Dermis microvascular lymphatic vessel endothelial cell (primary cell): Measurements from ENCODE around the gene PRSS16. TPM values are rescaled to one million over a fixed set of nuclear protein-coding genes. Genes with fewer than 3 reads are reported as not detected.
"Not testable (repeated sequence)": the region's sequence is repeated elsewhere in the genome, so short reads cannot be mapped to it uniquely, and the experiment has no call there.

Experiments used
- DNase-seq, 2 donors: peaks; one replicate each; pipeline versions ENCODE4 v3.0.0 to v3.0.0-alpha.2; 2010; ENCODE audit warnings: low read depth in 2 of 2
- total RNA-seq: library from RNA; depleted of rRNA; stranded (reverse); fragments of >200 nt; gene quantifications from 2 replicates; pipeline ENCODE4 v1.2.1, GENCODE V29; 2014

PRSS16 gene
- total RNA-seq, result not detected in 2 replicates

DNA sequence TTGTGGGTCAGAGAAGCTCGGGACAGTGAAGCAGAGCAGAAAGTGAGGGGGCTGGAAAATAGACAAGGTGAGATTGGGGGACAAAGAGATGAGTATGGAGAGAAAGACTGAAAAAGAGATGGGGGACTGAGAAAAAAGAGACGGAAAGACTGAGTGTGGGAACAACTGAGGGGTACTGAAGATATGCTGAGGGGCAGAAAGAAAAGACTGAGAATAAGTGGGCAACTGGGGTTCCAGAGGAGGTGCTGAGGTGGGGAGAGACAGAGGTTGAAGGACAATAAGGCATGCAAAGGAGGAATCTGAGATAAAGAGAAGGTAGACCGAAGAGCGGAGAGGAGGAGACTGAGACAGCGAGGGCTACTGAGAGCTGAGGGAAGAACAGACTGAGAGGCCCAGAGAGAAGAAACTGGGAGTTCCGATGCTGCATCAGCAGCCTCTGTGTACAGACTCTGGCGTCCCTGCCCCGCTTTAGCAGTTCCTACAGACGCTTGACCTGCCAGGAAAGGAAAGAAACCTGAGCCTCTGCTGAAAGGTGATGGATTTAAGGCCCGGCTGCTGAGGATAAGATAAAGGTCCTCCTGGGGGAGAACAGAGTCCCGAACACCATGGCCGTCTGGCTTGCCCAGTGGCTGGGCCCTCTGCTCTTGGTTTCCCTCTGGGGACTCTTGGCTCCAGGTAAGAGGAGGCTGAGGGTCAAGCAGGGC, at the start of gene PRSS16:
Gene PRSS16, plus strand, starts transcription at position 569 of the 704 bp plus-strand sequence. Its CDS starts 37 bp downstream, at position 606.
- no peak for DNase-seq

DNA sequence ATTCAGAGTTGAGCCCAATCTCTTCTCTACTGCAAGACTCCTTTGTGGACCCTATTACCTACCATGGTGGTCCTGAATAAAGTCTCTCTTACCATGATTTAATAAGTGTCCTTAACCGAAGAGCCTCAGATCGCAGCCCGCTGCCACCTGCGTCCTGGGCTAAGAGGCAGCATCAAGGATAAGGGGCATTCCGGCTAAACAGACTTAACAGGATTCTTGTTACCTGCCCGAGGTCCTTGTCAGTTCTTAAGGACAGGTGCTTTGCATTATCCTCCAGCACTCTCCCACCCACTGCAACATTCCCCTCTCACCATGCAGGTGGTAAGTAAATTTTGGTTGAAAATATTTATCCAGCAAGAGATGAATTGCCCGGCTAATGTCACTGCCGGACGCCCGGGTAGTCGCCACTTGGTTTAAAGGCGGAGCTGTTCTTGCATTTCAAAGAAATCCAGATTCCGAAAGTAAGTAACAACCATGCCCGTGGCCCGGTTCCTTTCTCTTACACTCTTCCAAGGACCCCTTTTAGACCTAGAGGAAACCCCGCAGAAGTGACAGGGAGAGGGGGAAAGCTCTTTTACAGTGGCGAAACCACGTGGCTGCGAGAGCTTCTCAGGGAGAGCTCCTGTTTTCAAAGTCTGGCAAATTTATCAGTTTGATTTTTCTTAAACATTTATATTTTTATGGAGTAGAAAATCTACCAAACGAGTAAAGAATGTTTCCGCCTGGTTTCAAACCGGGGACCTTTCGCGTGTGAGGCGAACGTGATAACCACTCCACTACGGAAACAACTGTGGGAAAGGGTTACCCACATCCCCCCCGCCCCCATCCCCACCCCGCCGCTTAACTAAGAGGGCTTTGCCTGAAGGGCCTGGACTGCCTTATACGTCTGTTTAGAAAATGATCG, 41.9 kb upstream of the PRSS16 start:
- DNase-seq, result no peak

GRCh38 chr6:27206806-27207205, 40.7 kb upstream of the PRSS16 start:
- DNase-seq, result no peak

DNA sequence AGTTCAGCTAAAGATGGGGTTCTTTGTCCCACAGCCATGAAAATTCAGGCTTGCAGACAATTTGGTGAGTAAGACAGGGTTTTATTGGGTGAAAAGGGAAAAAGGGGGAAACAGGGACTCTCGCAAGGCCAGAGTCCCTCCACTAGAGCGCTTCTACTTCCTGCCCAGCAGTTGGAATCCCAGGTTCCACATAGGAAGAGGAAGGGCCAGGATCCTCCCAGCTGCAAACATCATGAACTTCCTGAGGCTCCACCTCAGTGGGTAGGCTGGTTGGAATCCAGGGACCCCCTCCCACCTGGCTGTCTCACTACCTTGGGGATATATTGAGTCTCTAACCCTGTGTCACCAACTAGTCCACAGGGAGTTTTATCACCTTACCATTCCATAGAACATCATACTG, 39.5 kb upstream of the PRSS16 start:
- DNase-seq, result no peak

GRCh38 chr6:27209196-27209595, 38.3 kb upstream of the PRSS16 start:
- no peak for DNase-seq

DNA sequence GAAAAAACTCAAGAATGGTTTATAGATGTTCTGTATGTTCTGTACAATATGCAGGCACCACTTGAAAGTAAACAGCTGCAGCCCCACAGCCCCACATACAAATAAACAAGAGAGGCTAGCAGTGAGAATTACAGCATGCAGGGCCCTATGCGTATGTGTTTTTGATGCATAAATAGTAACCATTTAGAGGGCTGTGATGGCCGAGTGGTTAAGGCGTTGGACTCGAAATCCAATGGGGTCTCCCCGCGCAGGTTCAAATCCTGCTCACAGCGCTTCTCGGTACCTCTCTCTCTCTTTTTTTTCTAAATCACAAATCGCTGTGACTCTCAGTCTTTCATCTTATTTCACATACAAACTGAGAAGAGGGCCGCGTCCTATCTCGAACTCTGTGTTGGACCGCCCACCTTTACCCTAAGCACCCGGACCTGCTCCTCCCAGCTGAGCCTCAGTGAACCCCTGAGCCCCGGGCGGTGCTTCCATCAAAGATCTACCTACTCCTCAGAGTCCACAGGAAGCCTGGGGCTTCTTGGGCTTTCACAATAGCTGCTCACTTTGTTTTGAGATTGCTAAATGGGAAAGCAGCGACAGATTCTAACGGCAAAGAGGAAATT, 37.7 kb upstream of the PRSS16 start:
- no peak for DNase-seq

- DNase-seq, result not testable (repeated sequence)
These were observed 34.4 kb upstream of the PRSS16 start for GRCh38 chr6:27213091-27213517.

DNA sequence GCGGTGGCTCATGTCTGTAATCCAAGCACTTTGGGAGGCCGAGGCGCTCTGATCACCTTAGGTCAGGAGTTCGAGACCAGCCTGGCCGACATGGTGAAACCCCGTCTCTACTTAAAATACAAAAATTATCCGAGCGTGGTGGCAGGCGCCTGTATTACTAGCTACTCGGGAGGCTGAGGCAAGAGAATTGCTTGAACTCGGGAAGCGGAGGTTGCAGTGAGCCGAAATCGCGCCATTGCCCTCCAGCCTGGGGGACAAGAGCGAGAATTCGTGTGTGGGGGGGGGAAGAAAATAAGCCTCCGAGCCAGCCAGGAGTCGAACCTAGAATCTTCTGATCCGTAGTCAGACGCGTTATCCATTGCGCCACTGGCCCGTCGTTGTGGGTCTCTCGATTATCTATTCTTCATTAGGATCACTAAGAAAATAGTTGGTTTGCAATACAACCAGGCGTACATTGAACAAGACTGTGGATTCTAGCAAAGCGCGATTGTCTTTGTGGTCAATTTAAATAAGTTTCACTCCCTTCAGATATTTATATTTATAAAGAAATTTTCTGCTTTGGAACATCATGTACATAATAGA, 33.9 kb upstream of the PRSS16 start:
- peak in 1 of 2 donors; percentile 7 for DNase-seq

DNA sequence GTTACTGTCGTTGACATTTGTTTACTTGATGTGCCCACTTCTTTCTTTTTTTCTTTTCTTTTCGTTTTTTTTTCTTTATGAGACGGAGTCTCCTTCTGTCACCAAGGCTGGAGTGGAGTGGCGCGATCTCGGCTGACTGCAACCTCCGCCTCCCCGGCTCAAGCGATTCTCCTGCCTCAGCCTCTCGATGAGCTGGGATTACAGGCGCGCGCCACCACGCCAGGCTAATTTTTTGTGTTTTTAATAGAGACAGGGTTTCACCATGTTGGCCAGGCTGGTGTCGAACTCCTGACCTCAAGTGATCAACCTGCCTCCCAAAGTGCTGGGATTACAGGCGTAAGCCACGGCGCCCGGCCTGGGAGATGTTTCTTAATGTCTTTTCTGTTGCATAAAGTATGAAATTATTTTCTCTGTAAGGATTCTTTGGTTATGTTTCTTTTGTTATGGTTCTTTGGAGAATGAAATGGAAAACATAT, 33.3 kb upstream of the PRSS16 start:
- DNase-seq, result no peak

DNA sequence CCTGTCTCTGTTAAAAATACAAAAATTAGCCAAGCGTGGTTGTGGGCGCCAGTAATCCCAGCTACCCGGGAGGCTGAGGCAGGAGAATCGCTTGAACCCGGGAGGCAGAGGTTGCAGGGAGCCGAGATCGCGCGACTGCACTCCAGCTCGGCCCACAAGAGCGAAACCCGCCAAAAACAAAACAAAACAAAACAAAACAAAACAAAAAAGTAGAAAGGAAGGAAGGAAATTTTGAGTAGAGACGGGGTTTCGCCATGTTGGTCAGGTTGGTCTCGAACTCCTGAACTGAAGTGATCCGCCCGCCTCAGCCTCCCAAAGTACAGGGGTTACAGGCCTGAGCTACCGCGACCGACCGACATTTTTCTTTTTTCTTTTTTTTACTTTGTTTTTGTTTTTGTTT, 30.6 kb upstream of the PRSS16 start:
- DNase-seq, result no peak

DNA sequence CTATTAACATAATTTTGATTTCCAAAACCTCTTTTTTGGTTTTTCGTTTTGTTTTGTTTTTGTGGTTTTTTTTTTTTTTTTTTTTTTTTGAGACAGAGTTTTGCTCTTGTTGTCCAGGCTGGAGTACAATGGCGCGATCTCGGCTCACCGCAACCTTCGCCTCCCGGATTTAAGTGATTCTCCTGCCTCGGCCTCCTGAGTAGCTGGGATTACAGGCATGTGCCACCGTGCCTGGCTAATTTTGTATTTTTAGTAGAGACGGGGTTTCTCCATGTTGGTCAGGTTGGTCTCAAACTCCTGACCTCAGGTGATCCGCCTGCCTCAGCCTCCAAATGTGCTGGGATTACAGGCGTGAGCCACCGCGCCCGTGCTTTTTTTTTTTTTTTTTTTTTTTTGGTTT, 24.5 kb upstream of the PRSS16 start:
- not testable (repeated sequence) for DNase-seq

DNA sequence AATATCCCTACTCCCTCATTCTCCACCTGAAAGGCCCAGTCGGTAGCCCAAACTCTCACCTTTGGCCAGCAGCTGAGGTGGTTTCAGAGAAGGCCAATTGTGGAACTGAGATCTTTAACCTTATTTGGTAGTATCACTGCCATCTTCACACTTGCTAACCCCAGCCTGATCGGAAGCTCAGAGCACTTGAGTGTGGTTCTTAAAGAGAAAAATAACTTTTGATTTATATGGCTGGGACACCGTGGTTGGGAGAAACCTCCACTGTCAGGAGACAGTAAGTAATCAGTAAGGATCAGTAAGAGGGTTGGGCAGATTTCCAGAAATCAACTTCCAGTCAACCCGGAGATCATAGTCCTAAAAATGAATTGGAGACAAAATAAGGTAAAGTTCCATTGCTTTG, 22.8 kb upstream of the PRSS16 start:
- no peak for DNase-seq

GRCh38 chr6:27228963-27229477, 18.5 kb upstream of the PRSS16 start:
- DNase-seq, result no peak

DNA sequence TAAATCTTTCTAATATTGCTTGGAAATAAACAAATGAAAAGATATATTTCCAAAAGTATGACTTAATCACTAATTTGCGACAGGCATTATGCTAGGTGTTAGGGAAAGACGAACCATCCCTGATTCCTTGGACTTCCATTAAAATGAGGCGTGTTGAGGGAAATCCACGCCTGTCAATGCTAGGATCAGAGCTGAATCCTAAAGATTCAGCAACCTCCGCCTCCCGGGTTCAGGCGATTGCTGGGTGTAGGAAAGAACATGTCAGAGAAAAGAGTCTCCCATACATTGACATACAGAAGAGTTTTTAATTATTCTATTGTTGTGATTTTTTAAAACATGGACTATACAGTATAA, 16.8 kb upstream of the PRSS16 start:
- DNase-seq, result no peak

GRCh38 chr6:27234576-27234975, 12.9 kb upstream of the PRSS16 start:
- no peak for DNase-seq

DNA sequence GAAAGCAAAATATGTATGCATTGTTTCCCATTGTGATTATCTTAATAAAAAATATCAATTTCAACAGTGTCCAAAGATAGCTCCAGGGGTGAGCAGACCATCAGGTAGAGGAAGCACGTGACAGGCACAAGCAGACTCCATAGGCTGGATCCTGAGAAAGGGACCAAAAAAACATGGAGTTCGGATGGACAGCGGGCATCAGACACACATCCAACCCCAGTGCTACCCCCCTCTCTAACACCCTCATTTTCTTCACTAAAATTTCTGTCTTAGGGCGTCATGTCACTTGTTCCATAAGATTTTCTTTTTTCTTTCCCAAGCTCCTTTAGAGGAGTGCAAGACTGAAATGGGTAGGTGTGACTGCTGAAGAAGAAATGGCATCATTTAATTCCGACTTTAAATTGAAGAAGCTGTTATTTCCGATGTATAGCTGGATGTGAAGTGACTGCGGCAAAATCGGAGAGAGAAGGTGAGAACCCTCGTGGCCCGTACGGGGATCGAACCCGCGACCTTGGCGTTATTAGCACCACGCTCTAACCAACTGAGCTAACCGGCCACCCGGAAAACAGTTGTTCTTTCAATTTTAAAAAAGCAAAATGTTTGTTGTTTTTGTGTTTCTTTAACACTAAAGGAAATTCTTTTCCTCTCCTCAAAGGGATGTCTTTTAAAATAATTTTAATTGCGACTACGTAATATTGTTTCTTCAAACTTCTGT, 10.3 kb upstream of the PRSS16 start:
- peak in 1 of 2 donors; percentile 21 for DNase-seq

DNA sequence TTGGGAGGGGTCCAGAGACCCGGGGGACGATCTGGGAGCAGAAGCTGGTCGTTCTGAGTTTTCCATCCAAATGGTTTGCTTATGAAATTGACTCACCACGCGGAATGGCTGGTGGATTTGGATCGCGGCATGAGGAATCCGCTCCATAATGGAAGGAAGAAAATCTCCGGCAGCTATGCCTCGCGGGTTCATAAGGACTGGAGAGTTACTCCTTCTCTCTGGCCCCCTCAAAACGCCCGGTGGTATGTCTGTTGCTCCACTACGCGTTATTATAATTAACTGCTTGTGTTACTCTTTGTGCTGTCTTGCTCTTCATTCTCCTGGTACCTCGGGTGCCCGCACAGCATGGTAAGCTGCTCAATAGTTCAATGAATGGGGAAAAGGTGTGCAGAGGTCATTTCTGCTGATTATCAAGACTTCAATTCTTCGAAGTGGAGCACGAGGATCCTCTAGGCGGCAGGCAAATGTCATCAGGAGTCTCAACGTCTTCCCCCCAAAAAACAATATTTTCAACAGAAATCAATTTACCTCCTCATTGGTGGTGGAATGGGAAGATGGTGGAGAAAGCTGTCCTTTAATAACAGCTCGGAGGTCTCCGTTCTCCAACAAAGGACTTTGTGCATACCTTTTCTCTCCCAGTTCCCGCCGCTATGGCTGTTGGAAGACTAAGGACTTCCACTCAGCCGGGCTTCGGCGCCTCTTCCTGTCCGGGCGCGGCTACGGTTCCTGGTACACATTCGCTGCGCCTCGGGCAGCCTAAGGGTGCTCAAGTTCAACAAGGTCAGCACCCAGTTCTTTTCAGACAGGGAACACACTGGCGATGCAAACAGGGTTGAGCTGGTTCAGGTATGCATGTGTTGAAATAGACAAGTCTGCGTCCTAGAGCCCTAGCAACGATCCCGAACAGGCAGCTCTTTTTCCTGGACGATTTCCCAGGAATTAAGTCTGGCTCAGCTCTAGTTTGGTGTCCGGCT, 9.2 kb upstream of the PRSS16 start:
- peak in 1 of 2 donors; percentile 2 for DNase-seq

- no peak for DNase-seq
These were observed 8.2 kb upstream of the PRSS16 start for GRCh38 chr6:27239258-27239657.

- no peak for DNase-seq
These were observed 6.1 kb upstream of the PRSS16 start for GRCh38 chr6:27241443-27241842.
